H1 (cell line): ENCODE measurements around the gene EPB41L4A. TPM values are rescaled to one million over a fixed set of nuclear protein-coding genes. Genes with fewer than 3 reads are reported as not detected.

ENCODE experiments used
- CTCF ChIA-PET: fragments of 300-600 bp; sonication (Branson Sonifier 250); formaldehyde crosslinking; loops from one replicate; lab custom pipeline; 2021; ENCODE audit not compliant: partially characterized antibody; lab: Charles Lee
- POLR2A ChIA-PET: fragments of 300-600 bp; sonication (Branson Sonifier 250); formaldehyde crosslinking; loops from one replicate; lab custom pipeline; 2021; ENCODE audit warnings: inconsistent platforms; ENCODE audit not compliant: partially characterized antibody; lab: Charles Lee
- DNase-seq, 2 experiments: peaks; one replicate each; pipeline versions ENCODE4 v3.0.0 to v3.0.0-alpha.2; 2010 to 2022; ENCODE audit warnings: low spot score in 2 of 2, low read depth in 1 of 2, mixed read lengths in 1 of 2
- FAIRE-seq: peaks from 2 replicates; lab custom pipeline; 2011; peaks lifted over from hg19 to GRCh38; lab: Jason Lieb, UNC
- H2AFZ ChIP-seq: 2 replicates; pipeline ENCODE4 v1.8.1; 2012; ENCODE audit warnings: low read length, inconsistent platforms
- H2AK5ac ChIP-seq: 2 replicates; pipeline ENCODE4 v1.6.1; 2013; ENCODE audit warnings: low read depth, low read length
- H2BK120ac ChIP-seq: replicated peaks from 2 replicates; pipeline ENCODE3; 2013; ENCODE audit warnings: low read depth, low read length, inconsistent platforms
- H2BK12ac ChIP-seq: 2 replicates; pipeline ENCODE4 v1.6.1; 2013; ENCODE audit warnings: low read depth, low read length
- H2BK15ac ChIP-seq: 2 replicates; pipeline ENCODE4 v1.6.1; 2013; ENCODE audit warnings: low read length
- H2BK20ac ChIP-seq: 2 replicates; pipeline ENCODE4 v1.6.1; 2013; ENCODE audit warnings: low read length
- H2BK5ac ChIP-seq: 2 replicates; pipeline ENCODE4 v1.6.1; 2013; ENCODE audit warnings: low read depth, low read length
- H3K14ac ChIP-seq: 2 replicates; pipeline ENCODE4 v1.6.1; 2013; ENCODE audit warnings: inconsistent platforms; ENCODE audit not compliant: insufficient read length
- H3K18ac ChIP-seq: 2 replicates; pipeline ENCODE4 v1.6.1; 2013; ENCODE audit warnings: low read length; ENCODE audit errors: extremely low read depth
- H3K23ac ChIP-seq: 2 replicates; pipeline ENCODE4 v1.6.1; 2013; ENCODE audit warnings: inconsistent platforms; ENCODE audit not compliant: insufficient read length
- H3K23me2 ChIP-seq: 2 replicates; pipeline ENCODE4 v1.6.1; 2013; ENCODE audit warnings: low read depth, low read length
- H3K27ac ChIP-seq: 2 replicates; pipeline ENCODE4 v1.6.1; 2011; ENCODE audit warnings: low read depth, low read length, inconsistent platforms
- H3K27me3 ChIP-seq, 4 experiments: replicated peaks in 1 of 4; 1 replicate in 1 of 4; 2 replicates in 3 of 4; pipeline versions ENCODE4 v1.6.1 to v1.8.1; 2011 to 2013; ENCODE audit warnings: low read length in 3 of 4, mild to moderate bottlenecking in 3 of 4, inconsistent platforms in 2 of 4, mixed read lengths in 2 of 4, moderate library complexity in 1 of 4; ENCODE audit not compliant: control insufficient read depth in 3 of 4, insufficient read depth in 3 of 4; ENCODE audit errors: extremely low read depth in 1 of 4
- H3K36me3 ChIP-seq, 4 experiments: 2 replicates each; pipeline versions ENCODE4 v1.6.1 to v1.8.1; 2011 to 2013; ENCODE audit warnings: mild to moderate bottlenecking in 4 of 4, low read length in 3 of 4, moderate library complexity in 2 of 4, control low read depth in 1 of 4, inconsistent platforms in 1 of 4; ENCODE audit not compliant: insufficient read depth in 4 of 4, control insufficient read depth in 2 of 4
- H3K4ac ChIP-seq: replicated peaks from 2 replicates; pipeline ENCODE3; 2013; ENCODE audit warnings: low read length, low read depth, mixed read lengths, inconsistent platforms; ENCODE audit not compliant: insufficient read length
- H3K4me1 ChIP-seq, 4 experiments: replicated peaks in 1 of 4; 1 replicate in 1 of 4; 2 replicates in 3 of 4; pipeline versions ENCODE4 v1.6.1 to v1.8.1; 2011 to 2013; ENCODE audit warnings: low read length in 3 of 4, inconsistent platforms in 2 of 4, mixed read lengths in 1 of 4; ENCODE audit not compliant: insufficient read depth in 4 of 4, control insufficient read depth in 3 of 4
- H3K4me2 ChIP-seq, 2 experiments: 2 replicates each; pipeline versions ENCODE4 v1.6.1 to v1.8.1; 2011 to 2013; ENCODE audit warnings: low read depth in 2 of 2, low read length in 2 of 2, control low read depth in 1 of 2, inconsistent platforms in 1 of 2, mild to moderate bottlenecking in 1 of 2; ENCODE audit not compliant: insufficient read depth in 1 of 2
- H3K4me3 ChIP-seq, 4 experiments: fragments of 200-600, 300-600 bp in 1 of 4; sonication (generic), shearing (Covaris generic), sonication (Bioruptor Twin) in 1 of 4; 2 replicates each; pipeline versions ENCODE4 v1.5.1 to v1.8.1; 2011 to 2016; ENCODE audit warnings: low read length in 4 of 4, low read depth in 3 of 4, control low read depth in 2 of 4, inconsistent platforms in 2 of 4, mild to moderate bottlenecking in 2 of 4, mixed read lengths in 1 of 4, moderate library complexity in 1 of 4; ENCODE audit not compliant: insufficient read depth in 2 of 4; ENCODE audit errors: extremely low read depth in 1 of 4
- H3K56ac ChIP-seq: replicated peaks from 2 replicates; pipeline ENCODE3; 2013; ENCODE audit warnings: low read depth, mild to moderate bottlenecking, mixed read lengths, low read length, inconsistent platforms; ENCODE audit not compliant: insufficient read length
- H3K79me1 ChIP-seq: 2 replicates; pipeline ENCODE4 v1.6.1; 2013; ENCODE audit warnings: low read depth, low read length, control low read depth
- H3K79me2 ChIP-seq, 2 experiments: 2 replicates each; pipeline versions ENCODE4 v1.6.1 to v1.8.1; 2012 to 2013; ENCODE audit warnings: low read length in 2 of 2, mild to moderate bottlenecking in 2 of 2, inconsistent platforms in 1 of 2; ENCODE audit not compliant: insufficient read depth in 2 of 2, control insufficient read depth in 1 of 2
- H3K9ac ChIP-seq, 4 experiments: replicated peaks in 1 of 4; 1 replicate in 1 of 4; 2 replicates in 3 of 4; pipeline versions ENCODE4 v1.6.1 to v1.8.1; 2011 to 2013; ENCODE audit warnings: low read depth in 3 of 4, low read length in 3 of 4, control low read depth in 2 of 4, mild to moderate bottlenecking in 2 of 4, moderate library complexity in 2 of 4, inconsistent platforms in 1 of 4; ENCODE audit errors: extremely low read depth in 1 of 4
- H3K9me3 ChIP-seq, 2 experiments: 2 replicates each; pipeline versions ENCODE4 v1.6.1 to v1.8.1; 2012 to 2013; ENCODE audit warnings: mild to moderate bottlenecking in 2 of 2, moderate library complexity in 2 of 2, control low read depth in 1 of 2, inconsistent platforms in 1 of 2, low read depth in 1 of 2, low read length in 1 of 2, mixed read lengths in 1 of 2; ENCODE audit not compliant: insufficient read depth in 2 of 2
- H4K20me1 ChIP-seq, 2 experiments: replicated peaks in 1 of 2; 2 replicates each; pipeline versions ENCODE3 to v1.8.1; 2011 to 2013; ENCODE audit warnings: inconsistent platforms in 2 of 2, low read length in 2 of 2, mild to moderate bottlenecking in 1 of 2; ENCODE audit not compliant: insufficient read depth in 2 of 2, control insufficient read depth in 1 of 2
- H4K5ac ChIP-seq: 2 replicates; pipeline ENCODE4 v1.6.1; 2013; ENCODE audit warnings: low read length, low read depth, mixed read lengths, inconsistent platforms; ENCODE audit not compliant: insufficient read length
- H4K8ac ChIP-seq: 2 replicates; pipeline ENCODE4 v1.8.0; 2013; ENCODE audit warnings: mild to moderate bottlenecking, moderate library complexity, low read length, inconsistent platforms; ENCODE audit not compliant: insufficient read depth; ENCODE audit errors: extremely low read depth
- H4K91ac ChIP-seq: replicated peaks from 2 replicates; pipeline ENCODE3; 2013; ENCODE audit warnings: low read length, mixed read lengths, inconsistent platforms; ENCODE audit not compliant: insufficient read length
- BACH1 ChIP-seq: IDR thresholded peaks from 2 replicates; pipeline ENCODE4 v1.6.1; 2012; ENCODE audit warnings: low read length, improper control_type of control experiment
- CBX8 ChIP-seq: fragments of 300-800, 300-1000 bp; sonication (generic); IDR thresholded peaks from 2 replicates; pipeline ENCODE4 v1.7.1; 2016; ENCODE audit warnings: low read depth, low read length, borderline replicate concordance
- CHD1 ChIP-seq: IDR thresholded peaks from 2 replicates; pipeline ENCODE4 v1.6.1; 2012; ENCODE audit warnings: low read depth, low read length, improper control_type of control experiment
- EGR1 ChIP-seq: IDR thresholded peaks from 2 replicates; pipeline ENCODE4 v1.6.1; 2011; ENCODE audit warnings: low read depth, low read length, borderline replicate concordance
- EZH2 ChIP-seq: fragments of 200-600 bp; sonication (generic); IDR thresholded peaks from 2 replicates; pipeline ENCODE4 v1.7.1; 2012; ENCODE audit warnings: low read depth, mild to moderate bottlenecking, moderate library complexity, low read length, inconsistent platforms; ENCODE audit not compliant: severe bottlenecking
- KDM5A ChIP-seq: fragments of 200-600 bp; IDR thresholded peaks from 2 replicates; pipeline ENCODE4 v1.7.1; 2012; ENCODE audit warnings: mild to moderate bottlenecking, low read length, inconsistent platforms, mixed read lengths
- MAFK ChIP-seq: IDR thresholded peaks from 2 replicates; pipeline ENCODE4 v1.6.1; 2012; ENCODE audit warnings: low read depth, mild to moderate bottlenecking, improper control_type of control experiment, low read length
- PHF8 ChIP-seq: fragments of 200-600 bp; sonication (generic); conservative IDR thresholded peaks from 2 replicates; pipeline ENCODE4 v1.7.1; 2012; ENCODE audit warnings: low read depth, mild to moderate bottlenecking, inconsistent platforms, low read length, moderate library complexity
- POU5F1 ChIP-seq: IDR thresholded peaks from 2 replicates; pipeline ENCODE4 v1.6.1; 2011; ENCODE audit warnings: low read depth, mild to moderate bottlenecking, low read length, moderate library complexity
- RAD21 ChIP-seq, 2 experiments: IDR thresholded peaks in 1 of 2; conservative IDR thresholded peaks in 1 of 2; 2 replicates each; pipeline ENCODE4 v1.6.1; 2011; ENCODE audit warnings: low read depth in 2 of 2, low read length in 2 of 2, improper control_type of control experiment in 1 of 2, inconsistent platforms in 1 of 2, mild to moderate bottlenecking in 1 of 2, moderate library complexity in 1 of 2
- SAP30 ChIP-seq: fragments of 300-600 bp; sonication (generic); IDR thresholded peaks from 2 replicates; pipeline ENCODE4 v1.7.1; 2012; ENCODE audit warnings: low read length, moderate library complexity, mild to moderate bottlenecking, inconsistent platforms; ENCODE audit not compliant: insufficient read depth, insufficient replicate concordance
- SIN3A ChIP-seq, 2 experiments: IDR thresholded peaks in 1 of 2; conservative IDR thresholded peaks in 1 of 2; 2 replicates each; pipeline ENCODE4 v1.6.1; 2011 to 2012; ENCODE audit warnings: low read length in 2 of 2, improper control_type of control experiment in 1 of 2, low read depth in 1 of 2, mild to moderate bottlenecking in 1 of 2
- SP4 ChIP-seq: IDR thresholded peaks from 2 replicates; pipeline ENCODE4 v1.6.1; 2012; ENCODE audit warnings: low read length, inconsistent platforms
- TAF1 ChIP-seq: IDR thresholded peaks from 2 replicates; pipeline ENCODE4 v1.6.1; 2011; ENCODE audit warnings: mild to moderate bottlenecking, low read depth, low read length
- TBP ChIP-seq: IDR thresholded peaks from 2 replicates; pipeline ENCODE4 v1.6.1; 2011; ENCODE audit warnings: low read depth, low read length, improper control_type of control experiment
- WGBS, 2 experiments: shearing (Covaris generic) in 1 of 2; methylation state at CpG; one replicate each; pipeline versions ENCODE4 v1.1.6 to v1.1.7; 2013 to 2015; ENCODE audit warnings: low lambda C conversion rate in 2 of 2, mixed read lengths in 2 of 2, inconsistent platforms in 1 of 2, low coverage in 1 of 2, missing lambda C conversion rate in 1 of 2; ENCODE audit not compliant: insufficient replicate concordance in 2 of 2, insufficient coverage in 1 of 2, insufficient read length in 1 of 2; ENCODE audit errors: extremely low coverage in 1 of 2, missing lambda C conversion rate in 1 of 2; 5-methylcytosine and 5-hydroxymethylcytosine counted together
- polyA plus RNA-seq, 7 experiments: library from polyadenylated mRNA; depleted of rRNA in 3 of 7; stranded (reverse) in 5 of 7; unstranded in 2 of 7; fragments of >200 nt in 5 of 7; fragments of 200-250 nt in 2 of 7; gene quantifications; 1 replicate in 5 of 7; 2 replicates in 1 of 7; 4 replicates in 1 of 7; pipeline versions ENCODE4 v1.2.1 to v1.2.3, GENCODE V29; 2011 to 2013; ENCODE audit warnings: missing spikeins in 2 of 7, mixed read lengths in 2 of 7
- total RNA-seq: library from RNA; stranded (reverse); fragmentation: NEBNext Ultra II Directional; extraction: Animal tissue kit (Norgen Biotek cat#: 25700); gene quantifications from 2 replicates; pipeline ENCODE4 v1.2.1, GENCODE V29; 2021

Gene EPB41L4A
- total and polyA plus RNA-seq, 2 of the 8 experiments (the other 6 are each of a cell fraction or from before 2014, with no cell fraction given) = 1.6 to 4.6 TPM

GRCh38 chr5:112192866-112193265 is 226.2 kb downstream of the EPB41L4A start:
- Histone ChIP-seq H3K9me3 (no peaks in the 10 kb centered on the region), H3K27me3 (no peaks in the 10 kb centered on the region), H2BK20ac (no peak overlapping the region), H2AK5ac (no peak overlapping the region), H4K5ac (no peak overlapping the region), H2BK15ac (no peak overlapping the region), H3K18ac (no peak overlapping the region), H3K4me3 (no peak overlapping the region), H4K91ac (no peak overlapping the region), H3K79me1 (no peaks in the 10 kb centered on the region), H3K23me2 (no peaks in the 10 kb centered on the region; the same call in 1 of the 2 replicates), H2BK12ac (no peak overlapping the region), H3K23ac (no peak overlapping the region), H2BK120ac (no peak overlapping the region), H3K56ac (no peak overlapping the region), H3K4ac (no peak overlapping the region), H2BK5ac (no peak overlapping the region), H3K4me2 (no peak overlapping the region), H4K20me1 (no peaks in the 10 kb centered on the region), H3K4me1 (no peaks in the 10 kb centered on the region), H3K79me2 (no peaks in the 10 kb centered on the region), H4K8ac (no peak overlapping the region), H3K9ac (no peak overlapping the region), H3K36me3 (no peaks in the 10 kb centered on the region), H2AFZ (no peak overlapping the region), H3K14ac (no peak overlapping the region), H3K27ac (no peak overlapping the region)
- ChIA-PET CTCF (no interaction called here), POLR2A (no interaction called here)
- DNase-seq (no peak), FAIRE-seq (no peak)
- 96% methylated on average over 3 of the region's 3 CpGs; no CpG with 5 or more reads in 1 of the 2 experiments for WGBS, 2 experiments
- TF ChIP-seq SIN3A (conservative IDR thresholded peaks at IDR 0.05 in 1 of 2, IDR thresholded peaks at IDR 0.05 in 1 of 2; ENCODE audit: low read depth in 1 of 2, low read length in 2 of 2) (no peak), SAP30 (no peak), PHF8 (no peak), MAFK (no peak), BACH1 (no peak), EZH2 (no peak), TBP (no peak), POU5F1 (no peak), CHD1 (no peak), RAD21 (IDR thresholded peaks at IDR 0.05 in 1 of 2, conservative IDR thresholded peaks at IDR 0.05 in 1 of 2; ENCODE audit: low read depth in 2 of 2, low read length in 2 of 2) (no peak), SP4 (no peak), CBX8 (no peak), EGR1 (no peak), TAF1 (no peak), KDM5A (no peak)
